Colonic mucosa (tissue), 4 donors: ENCODE measurements around the gene SIGLEC9. TPM values are rescaled to one million over a fixed set of nuclear protein-coding genes. Genes with fewer than 3 reads are reported as not detected.

Source experiments
- DNase-seq: peaks from one replicate; pipeline ENCODE4 v3.0.0-alpha.2; 2020
- H3K27ac ChIP-seq: fragments of 200-600 bp; one replicate; pipeline ENCODE4 v1.8.0; 2021
- H3K27me3 ChIP-seq: fragments of 200-600 bp; one replicate; pipeline ENCODE4 v1.8.0; 2021
- H3K36me3 ChIP-seq: fragments of 200-600 bp; one replicate; pipeline ENCODE4 v1.8.0; 2021
- H3K4me1 ChIP-seq: fragments of 200-600 bp; one replicate; pipeline ENCODE4 v1.8.0; 2021; ENCODE audit warnings: mild to moderate bottlenecking
- H3K4me3 ChIP-seq: fragments of 200-600 bp; one replicate; pipeline ENCODE4 v1.8.0; 2021
- H3K9ac ChIP-seq, 2 donors: one replicate each; pipeline ENCODE4 v1.7.0; 2013; ENCODE audit warnings: control low read depth in 2 of 2, low read depth in 2 of 2, low read length in 2 of 2
- H3K9me3 ChIP-seq: fragments of 200-600 bp; one replicate; pipeline ENCODE4 v1.8.0; 2021
- intact Hi-C: fragments of 100-400 bp; cut with DNase I; formaldehyde crosslinking; loops from one replicate; pipeline ENCODE4 v1.14.1; 2022
- total RNA-seq, 2 donors: library from RNA; stranded (reverse); fragmentation: NEBNext Ultra II Directional in 1 of 2; extraction: Animal tissue kit (Norgen Biotek cat#: 25700) in 1 of 2; gene quantifications; one replicate each; pipeline ENCODE4 v1.2.1, GENCODE V29; 2021
- TF ChIP-seq, protein P1 (sequence below): fragments of 200-600 bp; IDR thresholded peaks from one replicate; pipeline ENCODE4 v1.8.0; 2022; ENCODE audit warnings: antibody characterized with exemption, mild to moderate bottlenecking
- donor health status: healthy.
- donor health status: DM: no; HTN: no; CAD: no.
- donor health status: DM: no; HTN: no; CAD: no.

Gene SIGLEC9
- total RNA-seq, 2 donors from 2014 or later: 0.86 to 1.7 TPM

DNA sequence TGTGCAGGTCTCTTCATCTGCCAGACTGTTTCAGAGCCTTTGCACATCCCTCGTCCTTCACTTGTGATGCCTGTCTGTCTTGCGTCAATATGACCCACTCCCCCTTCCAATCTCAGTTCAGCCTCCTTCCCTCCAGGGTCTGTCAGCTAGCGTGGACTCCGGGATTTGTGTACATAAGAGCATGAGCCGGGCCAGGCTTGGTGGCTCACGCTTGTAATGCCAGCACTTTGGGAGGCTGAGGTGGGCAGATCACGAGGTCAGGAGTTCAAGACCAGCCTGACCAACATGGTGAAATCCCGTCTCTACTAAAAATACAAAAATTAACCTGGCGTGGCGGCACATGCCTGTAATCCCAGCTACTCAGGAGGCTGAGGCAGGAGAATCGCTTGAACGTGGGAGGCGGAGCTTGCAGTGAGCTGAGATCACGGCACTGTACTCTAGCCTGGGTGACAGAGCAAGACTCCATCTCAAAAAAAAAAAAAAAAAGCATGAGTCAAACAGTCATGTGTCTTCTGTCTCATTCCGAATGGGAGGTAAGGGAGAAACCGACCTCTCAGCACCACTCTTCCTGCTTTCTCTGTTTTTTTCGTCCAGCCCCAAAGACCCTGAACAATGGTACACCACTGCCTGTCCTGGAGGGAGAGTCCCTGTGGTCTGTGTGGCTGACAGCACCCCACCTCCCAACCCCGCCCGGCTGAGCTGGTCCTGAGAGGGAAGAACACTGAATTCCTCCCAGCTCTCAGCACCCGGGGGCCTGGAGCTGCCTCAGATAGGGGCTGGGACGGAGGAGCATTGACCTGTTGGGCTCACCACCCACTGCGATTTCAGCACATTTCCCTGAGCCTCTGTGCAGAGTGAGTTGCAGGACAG, 2.4 kb upstream of the SIGLEC9 start:
- Histone ChIP-seq H3K9ac (no peak overlapping the region), H3K9me3 (no peaks in the 10 kb centered on the region), H3K27me3 (no peaks in the 10 kb centered on the region), H3K4me3 (no peak overlapping the region), H3K36me3 (no peaks in the 10 kb centered on the region), H3K4me1 (no peaks in the 10 kb centered on the region), H3K27ac (peak overlapping the region; percentile 31)
- no peak for DNase-seq
- TF ChIP-seq, protein P1, sequence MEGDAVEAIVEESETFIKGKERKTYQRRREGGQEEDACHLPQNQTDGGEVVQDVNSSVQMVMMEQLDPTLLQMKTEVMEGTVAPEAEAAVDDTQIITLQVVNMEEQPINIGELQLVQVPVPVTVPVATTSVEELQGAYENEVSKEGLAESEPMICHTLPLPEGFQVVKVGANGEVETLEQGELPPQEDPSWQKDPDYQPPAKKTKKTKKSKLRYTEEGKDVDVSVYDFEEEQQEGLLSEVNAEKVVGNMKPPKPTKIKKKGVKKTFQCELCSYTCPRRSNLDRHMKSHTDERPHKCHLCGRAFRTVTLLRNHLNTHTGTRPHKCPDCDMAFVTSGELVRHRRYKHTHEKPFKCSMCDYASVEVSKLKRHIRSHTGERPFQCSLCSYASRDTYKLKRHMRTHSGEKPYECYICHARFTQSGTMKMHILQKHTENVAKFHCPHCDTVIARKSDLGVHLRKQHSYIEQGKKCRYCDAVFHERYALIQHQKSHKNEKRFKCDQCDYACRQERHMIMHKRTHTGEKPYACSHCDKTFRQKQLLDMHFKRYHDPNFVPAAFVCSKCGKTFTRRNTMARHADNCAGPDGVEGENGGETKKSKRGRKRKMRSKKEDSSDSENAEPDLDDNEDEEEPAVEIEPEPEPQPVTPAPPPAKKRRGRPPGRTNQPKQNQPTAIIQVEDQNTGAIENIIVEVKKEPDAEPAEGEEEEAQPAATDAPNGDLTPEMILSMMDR: no peak
- intact Hi-C loops: no loop called here

DNA sequence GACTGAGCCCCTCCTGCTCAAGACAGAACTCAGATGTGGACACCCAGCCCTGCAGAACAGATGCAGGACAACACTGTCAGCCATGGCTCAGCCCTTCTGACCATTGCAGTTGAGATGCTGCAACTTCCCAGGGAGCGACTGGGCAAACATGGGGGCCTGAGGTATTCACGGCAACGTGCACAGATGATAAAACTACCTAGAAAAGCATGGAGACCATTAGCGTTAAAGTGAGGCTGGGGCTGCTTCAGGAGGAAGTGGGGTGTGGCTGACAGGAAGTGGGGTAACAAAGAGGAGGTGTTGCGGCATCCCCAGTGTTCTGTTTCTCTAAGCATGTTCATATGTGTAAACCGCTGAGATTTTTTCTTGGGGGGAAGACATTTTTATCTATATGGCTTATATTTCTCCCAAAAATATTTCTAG, 1.3 kb upstream of the SIGLEC9 start:
- intact Hi-C loops: no loop called here
- Histone ChIP-seq H3K27ac (peak overlapping the region; percentile 31), H3K27me3 (no peaks in the 10 kb centered on the region), H3K9ac (no peak overlapping the region), H3K4me3 (no peak overlapping the region), H3K36me3 (no peaks in the 10 kb centered on the region), H3K4me1 (no peaks in the 10 kb centered on the region), H3K9me3 (no peaks in the 10 kb centered on the region)
- DNase-seq: no peak
- TF ChIP-seq, protein P1: no peak

DNA sequence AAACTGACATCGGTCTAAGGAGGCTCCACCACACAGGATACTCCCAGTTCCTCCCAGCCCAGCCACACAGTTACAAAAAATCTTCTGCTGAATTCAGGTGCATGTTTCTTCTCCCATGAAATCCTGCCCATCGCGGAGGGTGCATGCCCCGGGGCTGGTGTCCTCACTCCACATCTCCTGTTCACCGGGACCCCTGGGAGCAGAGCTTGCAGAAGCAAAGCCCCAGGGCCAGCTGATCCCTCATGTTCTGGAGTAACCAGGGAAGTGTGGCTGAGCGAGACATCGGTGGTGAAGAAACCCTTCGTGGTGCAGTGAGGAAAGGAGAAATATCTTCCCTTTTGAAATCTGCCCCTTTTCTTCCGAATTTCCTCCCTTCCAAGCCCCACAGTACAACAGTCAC, 904 bp upstream of the SIGLEC9 start:
- intact Hi-C loops: no loop called here
- Histone ChIP-seq H3K27ac (no peak overlapping the region), H3K9me3 (no peaks in the 10 kb centered on the region), H3K36me3 (no peaks in the 10 kb centered on the region), H3K27me3 (no peaks in the 10 kb centered on the region), H3K9ac (no peak overlapping the region), H3K4me1 (no peaks in the 10 kb centered on the region), H3K4me3 (no peak overlapping the region)
- TF ChIP-seq, protein P1: no peak
- no peak for DNase-seq

DNA sequence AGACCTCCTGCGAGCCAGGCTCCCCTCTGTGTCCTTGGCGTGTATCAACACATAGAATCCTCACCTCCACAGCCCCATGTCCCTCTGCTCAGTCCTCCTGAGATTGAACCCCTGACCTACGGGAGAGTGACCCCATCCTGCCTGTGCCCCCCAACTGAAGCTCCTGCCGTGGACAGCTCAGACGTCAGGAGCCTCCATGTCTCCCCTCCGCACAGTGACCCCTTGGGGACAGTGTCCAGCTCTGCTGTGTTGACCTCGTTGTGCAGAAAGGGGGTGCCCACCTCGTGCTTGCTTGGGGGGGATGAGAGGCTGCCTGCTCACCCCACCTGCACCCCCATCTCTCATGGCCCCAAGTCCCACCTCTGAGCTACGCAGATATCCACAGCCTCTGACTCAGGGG, 490 bp upstream of the SIGLEC9 start:
- intact Hi-C loops: no loop called here
- Histone ChIP-seq H3K36me3 (no peaks in the 10 kb centered on the region), H3K9me3 (no peaks in the 10 kb centered on the region), H3K4me1 (no peaks in the 10 kb centered on the region), H3K9ac (no peak overlapping the region), H3K27ac (no peak overlapping the region), H3K4me3 (no peak overlapping the region), H3K27me3 (no peaks in the 10 kb centered on the region)
- no peak for DNase-seq
- TF ChIP-seq, protein P1: no peak

DNA sequence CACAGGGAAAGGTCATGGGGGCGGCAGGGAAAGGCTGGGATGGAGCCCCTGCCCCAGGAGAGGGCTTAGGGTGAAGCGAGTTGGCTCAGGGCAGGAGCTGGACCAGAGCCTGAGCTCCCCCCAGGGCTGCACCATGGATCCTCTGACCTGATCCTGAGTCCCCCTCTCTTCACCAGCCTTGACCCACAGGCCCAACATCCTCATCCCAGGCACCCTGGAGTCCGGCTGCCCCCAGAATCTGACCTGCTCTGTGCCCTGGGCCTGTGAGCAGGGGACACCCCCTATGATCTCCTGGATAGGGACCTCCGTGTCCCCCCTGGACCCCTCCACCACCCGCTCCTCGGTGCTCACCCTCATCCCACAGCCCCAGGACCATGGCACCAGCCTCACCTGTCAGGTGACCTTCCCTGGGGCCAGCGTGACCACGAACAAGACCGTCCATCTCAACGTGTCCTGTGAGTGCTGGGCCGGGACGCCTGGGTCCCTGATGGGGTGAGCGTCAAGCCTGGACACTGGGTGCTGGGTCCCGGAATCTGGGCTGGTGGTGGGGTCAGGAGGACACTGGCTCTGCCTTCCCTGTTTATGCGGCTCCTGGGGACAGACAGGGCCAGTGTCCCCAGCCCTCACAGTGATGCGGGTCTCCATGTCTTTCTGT, 842 bp downstream of the SIGLEC9 start:
- no peak overlapping the region for H3K9ac ChIP-seq
- no peaks in the 10 kb centered on the region for H3K27me3 ChIP-seq
- H3K4me3 ChIP-seq: peak overlapping the region; percentile 9
- TF ChIP-seq, protein P1: no peak
- intact Hi-C loops: no loop called here
- no peaks in the 10 kb centered on the region for H3K36me3 ChIP-seq
- H3K27ac ChIP-seq: no peak overlapping the region
- DNase-seq: no peak
- H3K4me1 ChIP-seq: no peaks in the 10 kb centered on the region
- H3K9me3 ChIP-seq: no peaks in the 10 kb centered on the region
